H1 (cell line): ENCODE measurements around the gene MMP28. TPM values are rescaled to one million over a fixed set of nuclear protein-coding genes. Genes with fewer than 3 reads are reported as not detected.

Source experiments
- CTCF ChIA-PET: fragments of 300-600 bp; sonication (Branson Sonifier 250); formaldehyde crosslinking; loops from one replicate; lab custom pipeline; 2021; ENCODE audit not compliant: partially characterized antibody; lab: Charles Lee
- POLR2A ChIA-PET: fragments of 300-600 bp; sonication (Branson Sonifier 250); formaldehyde crosslinking; loops from one replicate; lab custom pipeline; 2021; ENCODE audit warnings: inconsistent platforms; ENCODE audit not compliant: partially characterized antibody; lab: Charles Lee
- DNase-seq, 2 experiments: peaks; one replicate each; pipeline versions ENCODE4 v3.0.0 to v3.0.0-alpha.2; 2010 to 2022; ENCODE audit warnings: low spot score in 2 of 2, low read depth in 1 of 2, mixed read lengths in 1 of 2
- FAIRE-seq: peaks from 2 replicates; lab custom pipeline; 2011; peaks lifted over from hg19 to GRCh38; lab: Jason Lieb, UNC
- H2AFZ ChIP-seq: 2 replicates; pipeline ENCODE4 v1.8.1; 2012; ENCODE audit warnings: low read length, inconsistent platforms
- H2AK5ac ChIP-seq: 2 replicates; pipeline ENCODE4 v1.6.1; 2013; ENCODE audit warnings: low read depth, low read length
- H2BK120ac ChIP-seq: replicated peaks from 2 replicates; pipeline ENCODE3; 2013; ENCODE audit warnings: low read depth, low read length, inconsistent platforms
- H2BK12ac ChIP-seq: 2 replicates; pipeline ENCODE4 v1.6.1; 2013; ENCODE audit warnings: low read depth, low read length
- H2BK15ac ChIP-seq: 2 replicates; pipeline ENCODE4 v1.6.1; 2013; ENCODE audit warnings: low read length
- H2BK20ac ChIP-seq: 2 replicates; pipeline ENCODE4 v1.6.1; 2013; ENCODE audit warnings: low read length
- H2BK5ac ChIP-seq: 2 replicates; pipeline ENCODE4 v1.6.1; 2013; ENCODE audit warnings: low read depth, low read length
- H3K14ac ChIP-seq: 2 replicates; pipeline ENCODE4 v1.6.1; 2013; ENCODE audit warnings: inconsistent platforms; ENCODE audit not compliant: insufficient read length
- H3K18ac ChIP-seq: 2 replicates; pipeline ENCODE4 v1.6.1; 2013; ENCODE audit warnings: low read length; ENCODE audit errors: extremely low read depth
- H3K23ac ChIP-seq: 2 replicates; pipeline ENCODE4 v1.6.1; 2013; ENCODE audit warnings: inconsistent platforms; ENCODE audit not compliant: insufficient read length
- H3K23me2 ChIP-seq: 2 replicates; pipeline ENCODE4 v1.6.1; 2013; ENCODE audit warnings: low read depth, low read length
- H3K27ac ChIP-seq: 2 replicates; pipeline ENCODE4 v1.6.1; 2011; ENCODE audit warnings: low read depth, low read length, inconsistent platforms
- H3K27me3 ChIP-seq, 4 experiments: replicated peaks in 1 of 4; 1 replicate in 1 of 4; 2 replicates in 3 of 4; pipeline versions ENCODE4 v1.6.1 to v1.8.1; 2011 to 2013; ENCODE audit warnings: low read length in 3 of 4, mild to moderate bottlenecking in 3 of 4, inconsistent platforms in 2 of 4, mixed read lengths in 2 of 4, moderate library complexity in 1 of 4; ENCODE audit not compliant: control insufficient read depth in 3 of 4, insufficient read depth in 3 of 4; ENCODE audit errors: extremely low read depth in 1 of 4
- H3K36me3 ChIP-seq, 4 experiments: 2 replicates each; pipeline versions ENCODE4 v1.6.1 to v1.8.1; 2011 to 2013; ENCODE audit warnings: mild to moderate bottlenecking in 4 of 4, low read length in 3 of 4, moderate library complexity in 2 of 4, control low read depth in 1 of 4, inconsistent platforms in 1 of 4; ENCODE audit not compliant: insufficient read depth in 4 of 4, control insufficient read depth in 2 of 4
- H3K4ac ChIP-seq: replicated peaks from 2 replicates; pipeline ENCODE3; 2013; ENCODE audit warnings: low read length, low read depth, mixed read lengths, inconsistent platforms; ENCODE audit not compliant: insufficient read length
- H3K4me1 ChIP-seq, 4 experiments: replicated peaks in 1 of 4; 1 replicate in 1 of 4; 2 replicates in 3 of 4; pipeline versions ENCODE4 v1.6.1 to v1.8.1; 2011 to 2013; ENCODE audit warnings: low read length in 3 of 4, inconsistent platforms in 2 of 4, mixed read lengths in 1 of 4; ENCODE audit not compliant: insufficient read depth in 4 of 4, control insufficient read depth in 3 of 4
- H3K4me2 ChIP-seq, 2 experiments: 2 replicates each; pipeline versions ENCODE4 v1.6.1 to v1.8.1; 2011 to 2013; ENCODE audit warnings: low read depth in 2 of 2, low read length in 2 of 2, control low read depth in 1 of 2, inconsistent platforms in 1 of 2, mild to moderate bottlenecking in 1 of 2; ENCODE audit not compliant: insufficient read depth in 1 of 2
- H3K4me3 ChIP-seq, 4 experiments: fragments of 200-600, 300-600 bp in 1 of 4; sonication (generic), shearing (Covaris generic), sonication (Bioruptor Twin) in 1 of 4; 2 replicates each; pipeline versions ENCODE4 v1.5.1 to v1.8.1; 2011 to 2016; ENCODE audit warnings: low read length in 4 of 4, low read depth in 3 of 4, control low read depth in 2 of 4, inconsistent platforms in 2 of 4, mild to moderate bottlenecking in 2 of 4, mixed read lengths in 1 of 4, moderate library complexity in 1 of 4; ENCODE audit not compliant: insufficient read depth in 2 of 4; ENCODE audit errors: extremely low read depth in 1 of 4
- H3K56ac ChIP-seq: replicated peaks from 2 replicates; pipeline ENCODE3; 2013; ENCODE audit warnings: low read depth, mild to moderate bottlenecking, mixed read lengths, low read length, inconsistent platforms; ENCODE audit not compliant: insufficient read length
- H3K79me1 ChIP-seq: 2 replicates; pipeline ENCODE4 v1.6.1; 2013; ENCODE audit warnings: low read depth, low read length, control low read depth
- H3K79me2 ChIP-seq, 2 experiments: 2 replicates each; pipeline versions ENCODE4 v1.6.1 to v1.8.1; 2012 to 2013; ENCODE audit warnings: low read length in 2 of 2, mild to moderate bottlenecking in 2 of 2, inconsistent platforms in 1 of 2; ENCODE audit not compliant: insufficient read depth in 2 of 2, control insufficient read depth in 1 of 2
- H3K9ac ChIP-seq, 4 experiments: replicated peaks in 1 of 4; 1 replicate in 1 of 4; 2 replicates in 3 of 4; pipeline versions ENCODE4 v1.6.1 to v1.8.1; 2011 to 2013; ENCODE audit warnings: low read depth in 3 of 4, low read length in 3 of 4, control low read depth in 2 of 4, mild to moderate bottlenecking in 2 of 4, moderate library complexity in 2 of 4, inconsistent platforms in 1 of 4; ENCODE audit errors: extremely low read depth in 1 of 4
- H3K9me3 ChIP-seq, 2 experiments: 2 replicates each; pipeline versions ENCODE4 v1.6.1 to v1.8.1; 2012 to 2013; ENCODE audit warnings: mild to moderate bottlenecking in 2 of 2, moderate library complexity in 2 of 2, control low read depth in 1 of 2, inconsistent platforms in 1 of 2, low read depth in 1 of 2, low read length in 1 of 2, mixed read lengths in 1 of 2; ENCODE audit not compliant: insufficient read depth in 2 of 2
- H4K20me1 ChIP-seq, 2 experiments: replicated peaks in 1 of 2; 2 replicates each; pipeline versions ENCODE3 to v1.8.1; 2011 to 2013; ENCODE audit warnings: inconsistent platforms in 2 of 2, low read length in 2 of 2, mild to moderate bottlenecking in 1 of 2; ENCODE audit not compliant: insufficient read depth in 2 of 2, control insufficient read depth in 1 of 2
- H4K5ac ChIP-seq: 2 replicates; pipeline ENCODE4 v1.6.1; 2013; ENCODE audit warnings: low read length, low read depth, mixed read lengths, inconsistent platforms; ENCODE audit not compliant: insufficient read length
- H4K8ac ChIP-seq: 2 replicates; pipeline ENCODE4 v1.8.0; 2013; ENCODE audit warnings: mild to moderate bottlenecking, moderate library complexity, low read length, inconsistent platforms; ENCODE audit not compliant: insufficient read depth; ENCODE audit errors: extremely low read depth
- H4K91ac ChIP-seq: replicated peaks from 2 replicates; pipeline ENCODE3; 2013; ENCODE audit warnings: low read length, mixed read lengths, inconsistent platforms; ENCODE audit not compliant: insufficient read length
- CBX5 ChIP-seq: fragments of 300-800, 300-1000 bp; sonication (generic); IDR thresholded peaks from 2 replicates; pipeline ENCODE4 v1.7.1; 2016; ENCODE audit warnings: antibody characterized with exemption, low read length, low read depth
- E2F6 ChIP-seq: IDR thresholded peaks from 2 replicates; pipeline ENCODE4 v1.6.1; 2012; ENCODE audit warnings: inconsistent platforms
- GABPA ChIP-seq: IDR thresholded peaks from 2 replicates; pipeline ENCODE4 v1.6.1; 2011; ENCODE audit warnings: mild to moderate bottlenecking, low read length, moderate library complexity, borderline replicate concordance; ENCODE audit not compliant: insufficient read depth
- MAX ChIP-seq: IDR thresholded peaks from 2 replicates; pipeline ENCODE4 v1.6.1; 2012; ENCODE audit warnings: inconsistent platforms
- RAD21 ChIP-seq, 2 experiments: IDR thresholded peaks in 1 of 2; conservative IDR thresholded peaks in 1 of 2; 2 replicates each; pipeline ENCODE4 v1.6.1; 2011; ENCODE audit warnings: low read depth in 2 of 2, low read length in 2 of 2, improper control_type of control experiment in 1 of 2, inconsistent platforms in 1 of 2, mild to moderate bottlenecking in 1 of 2, moderate library complexity in 1 of 2
- whole genome bisulfite sequencing, 2 experiments: shearing (Covaris generic) in 1 of 2; methylation state at CpG; one replicate each; pipeline versions ENCODE4 v1.1.6 to v1.1.7; 2013 to 2015; ENCODE audit warnings: low lambda C conversion rate in 2 of 2, mixed read lengths in 2 of 2, inconsistent platforms in 1 of 2, low coverage in 1 of 2, missing lambda C conversion rate in 1 of 2; ENCODE audit not compliant: insufficient replicate concordance in 2 of 2, insufficient coverage in 1 of 2, insufficient read length in 1 of 2; ENCODE audit errors: extremely low coverage in 1 of 2, missing lambda C conversion rate in 1 of 2; 5-methylcytosine and 5-hydroxymethylcytosine counted together
- polyA plus RNA-seq, 7 experiments: library from polyadenylated mRNA; depleted of rRNA in 3 of 7; stranded (reverse) in 5 of 7; unstranded in 2 of 7; fragments of >200 nt in 5 of 7; fragments of 200-250 nt in 2 of 7; gene quantifications; 1 replicate in 5 of 7; 2 replicates in 1 of 7; 4 replicates in 1 of 7; pipeline versions ENCODE4 v1.2.1 to v1.2.3, GENCODE V29; 2011 to 2013; ENCODE audit warnings: missing spikeins in 2 of 7, mixed read lengths in 2 of 7
- total RNA-seq: library from RNA; stranded (reverse); fragmentation: NEBNext Ultra II Directional; extraction: Animal tissue kit (Norgen Biotek cat#: 25700); gene quantifications from 2 replicates; pipeline ENCODE4 v1.2.1, GENCODE V29; 2021
- TF ChIP-seq, protein P1 (sequence below), 3 experiments: IDR thresholded peaks; 1 replicate in 2 of 3; 2 replicates in 1 of 3; pipeline versions ENCODE4 v1.5.1 to v1.6.1; 2011; ENCODE audit warnings: low read length in 3 of 3, mild to moderate bottlenecking in 3 of 3, inconsistent platforms in 2 of 3, low read depth in 1 of 3, moderate library complexity in 1 of 3; ENCODE audit not compliant: insufficient read depth in 1 of 3; ENCODE audit errors: control extremely low read depth in 1 of 3

MMP28 gene
- total and polyA plus RNA-seq, 2 of the 8 experiments (the other 6 are each of a cell fraction or from before 2014, with no cell fraction given): not detected

DNA sequence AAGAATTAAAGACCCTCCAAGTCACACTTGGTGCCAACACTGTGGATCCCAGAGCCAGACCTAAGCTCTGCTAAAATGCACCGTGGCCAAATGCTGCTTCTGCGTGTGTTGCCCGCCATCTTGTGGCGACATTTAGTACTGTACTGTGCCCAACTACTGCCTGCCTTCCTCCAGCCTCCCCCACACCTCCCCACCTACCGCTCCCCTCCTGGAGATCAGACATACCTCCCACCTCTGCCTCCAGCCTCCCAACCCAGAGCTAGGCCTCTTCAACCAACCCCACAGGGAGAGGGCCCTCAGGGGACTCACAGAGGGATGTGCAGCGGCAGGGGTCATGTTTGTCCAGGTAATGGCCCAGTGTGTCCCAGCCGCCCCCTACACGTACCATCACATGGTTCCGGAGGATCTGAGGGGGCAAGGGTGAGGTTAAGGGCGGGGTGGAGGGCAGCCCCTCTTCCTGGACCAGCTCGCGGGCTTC lies 47.9 kb downstream of the MMP28 start:
- peak in 1 of 2 experiments; percentile 92 for DNase-seq
- no peak overlapping the region for H4K8ac ChIP-seq
- no peak overlapping the region for H4K91ac ChIP-seq
- H3K79me2 ChIP-seq: no peaks in the 10 kb centered on the region
- no peak overlapping the region for H3K23ac ChIP-seq
- TF ChIP-seq GABPA (peak; percentile 47; the same call in 1 of the 2 replicates), RAD21 (IDR thresholded peaks at IDR 0.05 in 1 of 2, conservative IDR thresholded peaks at IDR 0.05 in 1 of 2; ENCODE audit: low read depth in 2 of 2, low read length in 2 of 2) (peak; percentile 95 to 98), E2F6 (no peak), MAX (0 out of 2 replicates have a peak, but pooled peaks have one; percentile 18), CBX5 (no peak)
- TF ChIP-seq, protein P1, sequence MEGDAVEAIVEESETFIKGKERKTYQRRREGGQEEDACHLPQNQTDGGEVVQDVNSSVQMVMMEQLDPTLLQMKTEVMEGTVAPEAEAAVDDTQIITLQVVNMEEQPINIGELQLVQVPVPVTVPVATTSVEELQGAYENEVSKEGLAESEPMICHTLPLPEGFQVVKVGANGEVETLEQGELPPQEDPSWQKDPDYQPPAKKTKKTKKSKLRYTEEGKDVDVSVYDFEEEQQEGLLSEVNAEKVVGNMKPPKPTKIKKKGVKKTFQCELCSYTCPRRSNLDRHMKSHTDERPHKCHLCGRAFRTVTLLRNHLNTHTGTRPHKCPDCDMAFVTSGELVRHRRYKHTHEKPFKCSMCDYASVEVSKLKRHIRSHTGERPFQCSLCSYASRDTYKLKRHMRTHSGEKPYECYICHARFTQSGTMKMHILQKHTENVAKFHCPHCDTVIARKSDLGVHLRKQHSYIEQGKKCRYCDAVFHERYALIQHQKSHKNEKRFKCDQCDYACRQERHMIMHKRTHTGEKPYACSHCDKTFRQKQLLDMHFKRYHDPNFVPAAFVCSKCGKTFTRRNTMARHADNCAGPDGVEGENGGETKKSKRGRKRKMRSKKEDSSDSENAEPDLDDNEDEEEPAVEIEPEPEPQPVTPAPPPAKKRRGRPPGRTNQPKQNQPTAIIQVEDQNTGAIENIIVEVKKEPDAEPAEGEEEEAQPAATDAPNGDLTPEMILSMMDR (IDR thresholded peaks at IDR 0.05; ENCODE audit: control extremely low read depth in 1 of 3, insufficient read depth in 1 of 3, low read depth in 1 of 3, low read length in 3 of 3): peak; percentile 90 to 98 (median 95)
- no peaks in the 10 kb centered on the region for H3K23me2 ChIP-seq
- no peak overlapping the region for H3K9ac ChIP-seq
- no peak overlapping the region for H2BK20ac ChIP-seq
- H3K14ac ChIP-seq: no peak overlapping the region
- H3K27ac ChIP-seq: no peak overlapping the region
- no peak overlapping the region for H3K4ac ChIP-seq
- H3K9me3 ChIP-seq: no peaks in the 10 kb centered on the region
- no peak for FAIRE-seq
- H2AFZ ChIP-seq: no peak overlapping the region
- H3K18ac ChIP-seq: no peak overlapping the region
- H3K4me2 ChIP-seq: no peak overlapping the region
- no peaks in the 10 kb centered on the region for H3K36me3 ChIP-seq
- H2BK5ac ChIP-seq: no peak overlapping the region
- H3K27me3 ChIP-seq: peaks cover 2 to 19% (median 15%) of the 10 kb centered on the region in 4 experiments
- H3K56ac ChIP-seq: no peak overlapping the region
- WGBS, 2 experiments: 15% methylated on average over 6 of the region's 12 CpGs; no CpG with 5 or more reads in 1 of the 2 experiments
- peaks cover 0 to 11% (median 4%) of the 10 kb centered on the region in 4 experiments; a peak in 4 of 7 replicates for H3K4me1 ChIP-seq
- no peak overlapping the region for H2AK5ac ChIP-seq
- ChIA-PET CTCF (interaction anchor here (0.7 to 8.4 kb wide), 61 partner anchors 8 to 628 kb away, joined by 3 to 166 read pairs (median 4); partner anchors contain the start of genes C17orf50, PEX12, RAD51D and RASL10B), POLR2A (interaction anchor here (1.0 to 2.0 kb wide), 4 partner anchors 16 to 136 kb away, joined by 3 to 5 read pairs (median 5); partner anchors contain the start of gene RASL10B)
- H4K20me1 ChIP-seq: peaks cover 0 to 2% of the 10 kb centered on the region in 2 experiments
- no peak overlapping the region for H2BK12ac ChIP-seq
- no peak overlapping the region for H2BK15ac ChIP-seq
- H2BK120ac ChIP-seq: no peak overlapping the region
- no peak overlapping the region for H4K5ac ChIP-seq
- H3K79me1 ChIP-seq: no peaks in the 10 kb centered on the region
- H3K4me3 ChIP-seq: no peak overlapping the region
